Sigmoid colon (tissue), 7 donors: ENCODE measurements around the gene UBXN7. TPM values are rescaled to one million over a fixed set of nuclear protein-coding genes. Genes with fewer than 3 reads are reported as not detected.

Experiments
- DNase-seq: peaks from one replicate; pipeline ENCODE4 v3.0.0-alpha.2; 2019
- H3K27ac ChIP-seq, 4 donors: fragments of 200-600 bp; sonication (generic); one replicate each; pipeline ENCODE4 v1.5.1; 2016 to 2019; ENCODE audit warnings: mild to moderate bottlenecking in 1 of 4
- H3K27me3 ChIP-seq, 3 donors: fragments of 200-600 bp; sonication (generic); one replicate each; pipeline ENCODE4 v1.5.1; 2019; ENCODE audit warnings: mild to moderate bottlenecking in 1 of 3
- H3K36me3 ChIP-seq, 4 donors: fragments of 200-600 bp; sonication (generic); one replicate each; pipeline ENCODE4 v1.5.1; 2016 to 2019
- H3K4me1 ChIP-seq, 4 donors: fragments of 200-600 bp; sonication (generic); one replicate each; pipeline ENCODE4 v1.5.1; 2017 to 2019
- H3K4me3 ChIP-seq, 4 donors: fragments of 200-600 bp; sonication (generic); one replicate each; pipeline ENCODE4 v1.5.1; 2017 to 2019; ENCODE audit warnings: mild to moderate bottlenecking in 2 of 4, moderate library complexity in 1 of 4
- H3K9me3 ChIP-seq, 4 donors: fragments of 200-600 bp in 3 of 4; sonication (generic) in 3 of 4; one replicate each; pipeline versions ENCODE4 v1.5.1 to v1.6.1; 2013 to 2019
- CTCF ChIP-seq, 4 experiments: fragments of 450-650 bp in 3 of 4; fragments of 200-600 bp in 1 of 4; IDR thresholded peaks; one replicate each; pipeline ENCODE4 v1.5.1; 2016 to 2019; ENCODE audit warnings: antibody characterized with exemption in 4 of 4, mild to moderate bottlenecking in 3 of 4, moderate library complexity in 2 of 4
- EP300 ChIP-seq, 4 donors: sonication (generic); formaldehyde crosslinking; IDR thresholded peaks; one replicate each; pipeline ENCODE4 v1.6.1; 2017; ENCODE audit warnings: antibody characterized with exemption in 4 of 4
- POLR2A ChIP-seq, 2 donors: fragments of 450-650 bp; IDR thresholded peaks; one replicate each; pipeline ENCODE4 v1.6.1; 2016; ENCODE audit warnings: antibody characterized with exemption in 2 of 2, mild to moderate bottlenecking in 2 of 2, moderate library complexity in 2 of 2
- POLR2AphosphoS5 ChIP-seq, 4 donors: sonication (generic); formaldehyde crosslinking; IDR thresholded peaks; one replicate each; pipeline ENCODE4 v1.6.1; 2017; ENCODE audit warnings: antibody characterized with exemption in 4 of 4
- WGBS, 2 donors: extraction: QIAGEN DNeasy Blood & Tissue Kit; methylation state at CpG; one replicate each; pipeline ENCODE4 v1.1.7; 2013; 5-methylcytosine and 5-hydroxymethylcytosine counted together
- intact Hi-C: fragments of 100-400 bp; cut with DNase I; formaldehyde crosslinking; loops from one replicate; pipeline ENCODE4 v1.15.1; 2023
- polyA plus RNA-seq, 3 donors: library from polyadenylated mRNA; stranded (reverse); fragments of 200-250 nt; gene quantifications; one replicate each; pipeline ENCODE4 v1.2.3, GENCODE V29; 2013
- total RNA-seq, 4 donors: library from RNA; depleted of rRNA; stranded (reverse); fragments of >200 nt; gene quantifications; one replicate each; pipeline ENCODE4 v1.1.0, GENCODE V29; 2016
- donor health status: healthy with polysubstance abuse.
- donor health status: Bipolar disorder and iron deficiency.
- donor health status: healthy.

UBXN7 gene
- total and polyA plus RNA-seq, 7 donors = 3.9 to 22.4 (median 14.7) TPM

DNA sequence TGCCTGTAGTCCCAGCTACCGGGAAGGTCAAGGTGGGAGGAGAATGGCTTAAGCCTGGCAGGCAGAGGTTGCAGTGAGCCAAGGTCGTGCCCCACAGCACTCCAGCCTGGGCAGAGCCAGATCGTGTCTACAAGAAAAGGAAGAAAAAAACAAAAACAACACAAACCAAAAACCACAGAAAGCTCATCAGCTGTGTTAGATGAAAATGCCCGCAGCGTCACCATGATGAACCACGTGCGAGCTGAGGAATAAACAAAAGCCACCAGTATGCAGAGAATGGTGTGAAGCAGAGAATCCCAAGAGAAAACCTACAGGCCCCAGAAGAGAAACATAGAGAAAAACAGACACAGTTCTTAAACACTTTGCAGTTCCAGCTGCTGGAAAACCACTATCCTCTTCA lies 74.3 kb downstream of the UBXN7 start:
- H3K4me1 ChIP-seq = no peaks in the 10 kb centered on the region
- no peak overlapping the region for H3K4me3 ChIP-seq
- intact Hi-C loops = no loop called here
- TF ChIP-seq EP300 (IDR thresholded peaks at IDR 0.05) = no peak
- no peak for TF ChIP-seq POLR2A (IDR thresholded peaks at IDR 0.05)
- no peak for TF ChIP-seq CTCF (IDR thresholded peaks at IDR 0.05)
- TF ChIP-seq POLR2AphosphoS5 (IDR thresholded peaks at IDR 0.05) = no peak
- no peaks in the 10 kb centered on the region for H3K9me3 ChIP-seq
- peaks cover 19 to 93% (median 45%) of the 10 kb centered on the region in 4 donors for H3K36me3 ChIP-seq
- WGBS, 2 donors = 72 to 91% methylated on average over 7 of the region's 7 CpGs
- no peaks in the 10 kb centered on the region for H3K27me3 ChIP-seq
- DNase-seq = no peak
- no peak overlapping the region for H3K27ac ChIP-seq

GRCh38 chr3:196356556-196356955 lies 75.7 kb downstream of the UBXN7 start:
- H3K27me3 ChIP-seq = no peaks in the 10 kb centered on the region
- no peaks in the 10 kb centered on the region for H3K9me3 ChIP-seq
- no peak overlapping the region for H3K4me3 ChIP-seq
- 90 to 94% methylated on average over 4 of the region's 4 CpGs for WGBS, 2 donors
- intact Hi-C loops = no loop called here
- TF ChIP-seq CTCF (IDR thresholded peaks at IDR 0.05) (no peak), POLR2A (IDR thresholded peaks at IDR 0.05) (no peak), EP300 (IDR thresholded peaks at IDR 0.05) (no peak), POLR2AphosphoS5 (IDR thresholded peaks at IDR 0.05) (no peak)
- H3K36me3 ChIP-seq = peaks cover 19 to 79% (median 38%) of the 10 kb centered on the region in 4 donors
- H3K27ac ChIP-seq = no peak overlapping the region
- H3K4me1 ChIP-seq = no peaks in the 10 kb centered on the region
- DNase-seq = no peak

- no peaks in the 10 kb centered on the region for H3K9me3 ChIP-seq
- no peak overlapping the region for H3K27ac ChIP-seq
- peaks cover 19 to 70% (median 35%) of the 10 kb centered on the region in 4 donors for H3K36me3 ChIP-seq
- WGBS, 2 donors = 93 to 96% methylated on average over 1 of the region's 1 CpG
- H3K4me1 ChIP-seq = no peaks in the 10 kb centered on the region
- no peak for TF ChIP-seq POLR2AphosphoS5 (IDR thresholded peaks at IDR 0.05)
- TF ChIP-seq CTCF (IDR thresholded peaks at IDR 0.05) = no peak
- TF ChIP-seq POLR2A (IDR thresholded peaks at IDR 0.05) = no peak
- TF ChIP-seq EP300 (IDR thresholded peaks at IDR 0.05) = no peak
- no peaks in the 10 kb centered on the region for H3K27me3 ChIP-seq
- no peak for DNase-seq
- no peak overlapping the region for H3K4me3 ChIP-seq
- intact Hi-C loops = no loop called here
These were observed 76.6 kb downstream of the UBXN7 start for GRCh38 chr3:196355668-196356067.

- H3K36me3 ChIP-seq = peaks cover 19 to 55% (median 34%) of the 10 kb centered on the region in 4 donors
- H3K4me3 ChIP-seq = no peak overlapping the region
- no peaks in the 10 kb centered on the region for H3K27me3 ChIP-seq
- no peak overlapping the region for H3K27ac ChIP-seq
- intact Hi-C loops = no loop called here
- TF ChIP-seq CTCF (IDR thresholded peaks at IDR 0.05) (no peak), EP300 (IDR thresholded peaks at IDR 0.05) (no peak), POLR2A (IDR thresholded peaks at IDR 0.05) (no peak), POLR2AphosphoS5 (IDR thresholded peaks at IDR 0.05) (no peak)
- no peaks in the 10 kb centered on the region for H3K4me1 ChIP-seq
- 71 to 83% methylated on average over 6 of the region's 6 CpGs for WGBS, 2 donors
- DNase-seq = no peak
- H3K9me3 ChIP-seq = no peaks in the 10 kb centered on the region
These were observed 78.1 kb downstream of the UBXN7 start for GRCh38 chr3:196354132-196354531.

DNA sequence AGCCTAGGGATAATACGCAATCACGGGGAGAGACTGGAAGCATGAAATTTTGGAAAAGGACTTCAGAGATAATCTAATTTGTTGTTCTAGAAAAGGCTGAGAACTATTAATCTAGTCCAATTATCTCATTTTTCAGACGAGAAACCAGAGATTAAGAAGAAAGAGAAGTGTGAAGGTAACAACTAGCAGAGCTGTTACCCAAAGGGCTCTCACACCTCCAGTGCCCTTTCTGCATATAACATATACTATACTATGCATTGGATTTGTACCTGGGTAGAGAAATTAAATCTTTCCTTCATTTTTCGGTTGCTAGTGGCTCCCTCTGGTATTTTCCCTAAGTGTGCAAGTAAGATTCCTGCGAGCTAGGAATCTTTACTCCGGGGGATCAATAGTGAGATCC lies 80.7 kb downstream of the UBXN7 start:
- 78 to 79% methylated on average over 6 of the region's 6 CpGs for WGBS, 2 donors
- TF ChIP-seq POLR2AphosphoS5 (IDR thresholded peaks at IDR 0.05) = no peak
- TF ChIP-seq CTCF (IDR thresholded peaks at IDR 0.05) = no peak
- TF ChIP-seq EP300 (IDR thresholded peaks at IDR 0.05) = no peak
- TF ChIP-seq POLR2A (IDR thresholded peaks at IDR 0.05) = no peak
- Histone ChIP-seq H3K27me3 (no peaks in the 10 kb centered on the region), H3K27ac (no peak overlapping the region), H3K36me3 (peaks cover 19 to 39% (median 19%) of the 10 kb centered on the region in 4 donors), H3K4me1 (no peaks in the 10 kb centered on the region), H3K9me3 (no peaks in the 10 kb centered on the region), H3K4me3 (no peak overlapping the region)
- no peak for DNase-seq
- intact Hi-C loops = no loop called here
